ENCODE measurements around the gene HNRNPA3. TPM values are rescaled to one million over a fixed set of nuclear protein-coding genes. Genes with fewer than 3 reads are reported as not detected.

The HNRNPA3 gene
- 197 and 200 TPM in 2 replicates for total RNA-seq
- total RNA-seq (2013): 35.7 TPM
- 45.1 and 106 TPM in 2 replicates for polyA plus RNA-seq
- polyA minus RNA-seq: 26.3 and 38.7 TPM in 2 replicates

- Histone ChIP-seq H3K4me1 (ENCODE audit: control insufficient read depth in 2 of 2, insufficient read depth in 2 of 2, low read length in 2 of 2) (peaks cover 32 to 37% of the 10 kb centered on the region in 2 donors), H4K20me1 (ENCODE audit: control insufficient read depth, insufficient read depth, low read length, poor library complexity, severe bottlenecking) (peaks cover 33% of the 10 kb centered on the region), H2AFZ (ENCODE audit: insufficient read depth, low read depth, low read length, poor library complexity, severe bottlenecking) (peak within 1 kb of the TSS; percentile 23), H3K36me3 (replicated peaks in 1 of 2; ENCODE audit: control extremely low read depth in 1 of 2, control insufficient read depth in 1 of 2, extremely low read depth in 1 of 2, insufficient read depth in 2 of 2, low read length in 1 of 2) (peaks cover 3 to 27% of the 10 kb centered on the region in 2 experiments), H3K9me3 (ENCODE audit: control extremely low read depth in 1 of 3, control insufficient read depth in 2 of 3, insufficient read depth in 1 of 3, low read length in 2 of 3) (no peaks in the 10 kb centered on the region), H3K79me2 (ENCODE audit: control insufficient read depth, insufficient read depth, low read length) (peaks cover 67% of the 10 kb centered on the region), H3K27ac (ENCODE audit: low read length in 2 of 2) (peak within 1 kb of the TSS; percentile 99 to 100), H3K4me3 (ENCODE audit: control extremely low read depth in 1 of 5, extremely low read depth in 1 of 5, insufficient read depth in 1 of 5, low read depth in 2 of 5, low read length in 4 of 5) (peak within 1 kb of the TSS; percentile 81 to 97 (median 94)), H3K27me3 (replicated peaks in 1 of 4; ENCODE audit: control extremely low read depth in 1 of 4, control insufficient read depth in 3 of 4, insufficient read depth in 4 of 4, low read length in 3 of 4) (no peaks in the 10 kb centered on the region), H3K9ac (ENCODE audit: low read length) (peak within 1 kb of the TSS; percentile 99), H3K4me2 (replicated peaks; ENCODE audit: low read depth, low read length, poor library complexity, severe bottlenecking) (peak within 1 kb of the TSS; percentile 85)
- DNase-seq: peak; percentile 100
- no peaks in the 10 kb centered on the region for H3K27me3 Mint-ChIP-seq
- H3K9me3 Mint-ChIP-seq (ENCODE audit: insufficient read depth): no peaks in the 10 kb centered on the region
- TF ChIP-seq EZH2 (IDR thresholded peaks at IDR 0.05; ENCODE audit: borderline replicate concordance, insufficient read depth, low read depth, low read length, poor library complexity, severe bottlenecking) (no peak), CTCF (IDR thresholded peaks at IDR 0.05) (no peak)
- CTCF ChIA-PET: interaction anchor here (0.6 to 1.8 kb wide), 9 partner anchors 14 to 204 kb away, joined by 3 to 41 read pairs (median 3); partner anchors contain the start of gene NFE2L2
- peaks cover 47% of the 10 kb centered on the region for H3K4me1 Mint-ChIP-seq
- WGBS (ENCODE audit: insufficient coverage): under 1% methylated on average over 56 of the region's 74 CpGs
- ATAC-seq (ENCODE audit: low read depth): peak; percentile 86
- POLR2A ChIA-PET: interaction anchor here (0.6 to 2.8 kb wide), 8 partner anchors 11 to 64 kb away, joined by 3 to 50 read pairs (median 4); partner anchors contain the start of gene NFE2L2
- peak within 1 kb of the TSS; percentile 98 for H3K27ac Mint-ChIP-seq
- intact Hi-C loops (cut with micrococcal nuclease): loop anchor here (1.0 to 5.0 kb wide), 7 partner anchors 29 to 1239 kb away; partner anchors contain the start of genes PJVK and PRKRA
- H3K4me3 Mint-ChIP-seq: peak within 1 kb of the TSS; percentile 91
Observed at GRCh38 chr2:177212106-177212890, at the start of gene HNRNPA3. TSS of gene HNRNPA3 (plus strand) at chr2:177212794. CDS start at chr2:177212800, 6 bp downstream.

All from B cell (primary cell).